NCI-H1092 (cell line): ENCODE data around the gene MRM2.

ENCODE experiments used
- DNase-seq: peaks from one replicate; lab custom pipeline; 2025; lab: John Stamatoyannopoulos, UW

Gene MRM2

DNA sequence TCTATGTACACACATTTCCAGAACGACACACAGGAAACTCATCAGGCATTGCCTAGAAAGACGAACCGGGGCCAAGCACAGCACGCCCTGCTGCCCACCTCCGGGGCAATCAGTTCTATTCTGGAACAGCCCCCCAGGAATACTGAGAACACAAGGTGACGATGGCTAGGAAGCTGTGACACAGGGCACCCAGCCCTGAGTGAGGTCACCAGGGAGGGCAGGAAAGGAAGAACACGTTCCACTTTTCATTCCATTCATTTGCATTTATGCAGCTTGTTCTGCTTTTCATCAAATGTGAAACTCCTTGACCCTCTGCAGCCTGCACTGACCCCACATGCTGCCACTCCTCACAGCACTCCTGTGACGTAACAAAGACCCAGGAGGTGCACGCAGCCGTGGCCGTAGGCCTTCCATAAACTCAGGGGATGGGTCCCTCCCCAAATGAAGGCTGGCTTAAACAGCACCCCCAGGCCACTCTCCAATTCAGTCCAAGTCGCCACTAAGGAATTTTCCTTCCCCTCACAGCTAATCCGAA is 38.2 kb downstream of the MRM2 start:
- no peak for DNase-seq

GRCh38 chr7:2202901-2203765 is 38.9 kb downstream of the MRM2 start:
- DNase-seq = no peak

GRCh38 chr7:2202361-2202761 is 39.6 kb downstream of the MRM2 start:
- DNase-seq = no peak

- DNase-seq = no peak
Measured at GRCh38 chr7:2201686-2202360, 40.2 kb downstream of the MRM2 start.

DNA sequence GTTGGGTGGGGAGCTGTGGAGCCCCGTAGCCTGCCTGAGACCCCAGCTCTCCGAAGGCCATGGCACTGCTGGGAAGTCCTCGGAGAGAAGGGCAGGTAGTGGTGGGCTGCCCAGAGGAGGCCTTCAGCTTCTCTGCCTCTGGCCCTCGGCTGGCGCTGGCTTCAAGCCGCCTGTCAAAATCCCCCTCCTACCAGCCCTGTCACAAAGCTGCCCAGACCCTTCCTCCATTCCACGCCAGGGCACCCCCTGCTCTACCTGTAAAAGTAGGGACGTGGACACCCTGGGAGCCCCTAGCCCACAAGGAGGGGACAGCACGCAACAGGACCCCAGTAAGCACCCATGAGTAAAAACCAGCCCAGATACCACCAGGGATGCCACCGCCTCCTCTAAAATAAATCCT is 40.9 kb downstream of the MRM2 start:
- DNase-seq = no peak

DNA sequence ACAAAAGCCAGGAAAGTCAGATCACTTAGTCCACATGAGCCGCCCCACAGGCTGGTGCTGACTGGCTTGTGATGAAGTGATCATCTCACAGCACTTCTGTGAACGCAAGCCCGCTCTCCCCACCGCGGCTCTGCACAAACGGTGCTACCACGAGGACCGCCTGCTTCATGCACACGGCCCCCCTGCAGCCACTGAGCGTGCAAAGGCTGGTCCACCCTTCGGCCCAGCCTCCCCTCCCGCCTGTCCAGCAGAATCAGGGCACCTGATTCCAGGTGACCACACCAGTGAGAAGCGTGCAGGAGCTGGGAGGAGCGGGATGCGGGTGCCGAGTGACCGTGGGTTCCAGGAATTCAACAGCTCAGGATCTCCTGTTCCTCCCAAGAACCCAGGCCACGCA is 41.4 kb downstream of the MRM2 start:
- DNase-seq = no peak

DNA sequence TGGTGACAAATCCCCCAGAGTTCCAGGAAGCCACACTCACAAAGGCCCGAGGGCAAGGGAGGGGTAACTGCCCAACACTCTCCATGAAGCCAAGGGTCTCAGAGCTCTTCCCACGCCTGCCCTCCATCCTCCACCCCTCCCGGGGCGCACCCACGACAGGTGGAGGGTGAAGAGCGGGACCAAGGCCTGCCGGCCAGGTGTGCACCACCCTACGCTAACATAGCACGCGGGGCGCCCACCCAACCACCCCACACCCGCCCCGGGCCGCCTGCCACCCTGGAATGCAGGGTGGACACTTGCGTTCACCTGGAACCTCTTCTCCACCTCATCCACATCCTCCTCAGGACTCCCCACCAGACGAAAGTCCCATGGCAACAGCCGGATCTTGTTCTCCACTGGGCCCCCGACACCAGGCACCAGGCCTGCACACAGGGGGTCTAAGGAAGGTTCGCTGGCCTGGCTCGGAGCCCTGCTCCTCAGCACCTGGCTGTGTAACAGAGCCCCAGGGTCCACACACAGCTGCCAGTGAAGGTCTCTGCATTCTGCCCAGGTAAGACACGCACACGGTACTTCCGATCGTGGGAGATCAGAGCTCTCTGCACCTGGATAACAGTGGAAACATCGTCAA is 41.9 kb downstream of the MRM2 start:
- DNase-seq = no peak

- DNase-seq = no peak
Measured at GRCh38 chr7:2199528-2199927, 42.5 kb downstream of the MRM2 start.

DNA sequence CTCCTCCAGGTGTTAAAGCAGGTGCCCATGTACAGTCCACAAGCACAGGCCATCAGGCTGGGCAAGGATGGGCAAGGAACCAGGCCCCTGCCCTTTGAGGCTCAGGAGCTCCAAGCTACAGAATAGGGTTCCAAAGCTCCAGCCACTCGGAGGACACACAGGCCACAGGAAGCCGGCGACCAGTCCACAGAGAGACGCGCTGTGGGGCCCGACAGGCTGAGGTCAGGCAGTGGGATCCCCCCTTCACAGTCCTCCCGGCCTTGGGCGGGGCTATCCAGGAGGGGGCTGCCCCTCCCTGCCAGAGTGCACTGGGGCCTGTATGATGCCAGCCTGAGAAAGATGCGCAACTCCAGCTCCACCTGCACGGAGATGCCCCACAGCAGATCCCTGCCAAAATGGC is 43.2 kb downstream of the MRM2 start:
- DNase-seq = no peak

- peak; percentile 76 for DNase-seq
Measured at GRCh38 chr7:2198206-2198605, 43.8 kb downstream of the MRM2 start.

GRCh38 chr7:2197436-2198155 is 44.4 kb downstream of the MRM2 start:
- no peak for DNase-seq

DNA sequence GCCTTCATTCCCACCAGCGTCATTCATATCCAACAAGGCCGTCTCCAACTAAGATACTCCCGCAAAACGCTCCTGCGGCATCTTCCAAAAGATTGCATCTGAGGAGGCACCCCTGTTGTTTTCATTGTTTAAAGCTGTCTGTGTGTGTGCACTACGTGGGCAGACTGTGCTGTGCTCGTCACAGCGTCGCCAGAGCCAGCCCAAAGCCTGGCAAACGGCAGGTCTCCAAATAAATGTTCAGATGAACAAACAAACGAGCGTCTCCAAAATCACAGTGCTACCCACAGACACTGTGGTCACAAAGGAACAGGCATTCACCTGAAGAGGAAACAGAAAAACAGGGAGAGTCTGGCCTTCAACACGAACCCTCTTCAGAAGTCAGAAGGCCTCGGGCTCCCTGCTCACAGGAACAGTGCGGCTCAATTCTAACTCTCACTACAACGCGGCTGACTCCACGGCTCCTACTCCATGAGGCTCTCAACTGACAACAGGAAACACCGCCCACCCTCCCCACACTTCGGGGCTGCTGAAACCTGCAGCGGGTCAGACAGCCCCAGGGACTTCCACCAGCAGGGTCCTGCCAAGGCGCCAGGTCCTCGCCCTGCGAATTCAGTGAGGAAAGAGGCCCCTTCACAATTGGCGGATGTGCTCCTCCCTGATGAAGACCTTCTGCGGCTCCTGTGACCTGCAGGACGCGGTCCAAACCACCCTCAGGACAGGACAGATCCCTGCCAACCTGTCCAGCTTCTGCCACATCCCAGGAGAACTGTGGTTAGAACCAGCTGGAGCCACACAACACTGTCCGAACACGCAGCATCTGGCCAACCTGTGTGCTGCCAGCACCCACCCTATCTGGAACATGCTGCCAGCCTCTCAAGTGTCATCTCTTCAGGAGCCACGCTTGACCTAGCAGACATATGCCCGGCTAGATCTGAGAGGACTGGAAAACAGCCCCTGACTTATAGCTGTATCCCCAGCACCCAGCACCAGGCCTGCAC is 45.3 kb downstream of the MRM2 start:
- peak; percentile 43 for DNase-seq

- peak; percentile 36 for DNase-seq
Measured at GRCh38 chr7:2195400-2196246, 46.4 kb downstream of the MRM2 start.

DNA sequence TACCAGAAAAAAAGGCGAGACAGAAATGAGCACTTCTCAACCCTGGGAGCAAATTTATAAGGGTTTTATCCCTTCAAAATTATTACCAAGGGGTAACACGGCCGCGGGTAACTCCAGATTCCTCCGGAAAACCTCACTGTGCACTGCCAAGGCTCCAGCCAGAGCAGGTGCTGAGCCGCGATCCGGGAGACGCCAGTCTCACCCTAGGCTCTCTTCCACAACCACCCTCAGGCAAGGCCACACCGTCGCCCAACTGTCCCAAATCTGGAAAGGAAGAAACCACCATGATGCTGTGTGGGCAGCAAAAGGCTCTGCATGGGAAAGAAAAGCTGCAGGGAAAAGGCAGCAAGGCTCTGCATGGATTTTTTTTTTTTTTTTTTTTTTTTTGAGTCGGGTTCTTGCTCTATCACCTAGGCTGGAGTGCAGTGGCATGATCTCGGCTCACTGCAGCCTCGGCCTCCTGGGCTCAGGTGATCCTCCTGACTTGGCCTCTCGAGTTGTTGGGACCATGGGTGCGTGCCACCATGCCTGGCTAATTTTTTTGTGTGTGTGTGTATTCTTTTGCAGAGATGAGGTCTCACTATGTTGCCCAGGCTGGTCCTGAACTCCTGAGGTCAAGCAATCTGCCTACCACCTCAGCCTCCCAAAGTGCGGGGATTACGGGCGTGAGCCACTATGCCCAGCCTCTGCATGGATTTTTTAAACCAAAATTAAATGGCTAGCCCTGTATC is 48.3 kb downstream of the MRM2 start:
- DNase-seq = no peak

GRCh38 chr7:2192831-2193534 is 49.0 kb downstream of the MRM2 start:
- DNase-seq = peak; percentile 36

- DNase-seq = no peak
Measured at GRCh38 chr7:2191016-2191415, 51.0 kb downstream of the MRM2 start.

DNA sequence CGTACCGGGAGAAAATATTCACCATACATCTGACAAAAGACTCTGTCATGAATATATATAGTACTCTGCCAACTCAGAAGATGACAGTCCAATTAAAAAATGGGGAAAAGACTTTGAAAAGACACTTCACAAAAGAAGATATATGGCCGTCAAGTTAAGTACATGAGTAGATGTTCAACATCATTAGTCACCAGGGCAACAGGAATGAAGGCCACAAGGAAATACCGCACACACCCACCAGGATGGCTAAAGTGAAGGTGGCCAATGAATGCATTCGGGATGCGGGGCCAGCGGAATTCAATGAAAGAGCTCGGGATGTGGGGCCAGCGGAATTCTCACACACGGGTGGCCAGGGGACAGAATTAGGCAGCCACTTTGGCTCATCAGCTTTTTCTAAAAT is 51.5 kb downstream of the MRM2 start:
- no peak for DNase-seq

DNA sequence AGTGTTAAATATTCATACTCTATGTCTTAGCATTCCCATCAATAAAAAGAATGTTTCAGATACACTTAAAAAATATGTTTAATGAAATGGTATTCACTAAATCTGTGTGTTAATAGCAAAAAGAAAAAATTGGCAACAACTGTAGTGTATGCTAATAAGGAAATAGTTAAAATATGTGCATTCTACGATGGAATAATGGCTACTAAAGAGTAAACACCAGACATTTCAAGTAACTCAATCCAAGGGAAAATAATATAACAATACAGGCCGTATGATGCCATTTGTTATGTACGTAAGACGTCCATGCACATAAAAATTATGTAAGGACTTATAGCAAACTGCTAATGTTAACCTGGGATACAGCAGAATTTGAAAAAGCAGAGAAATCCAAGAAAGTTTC is 55.8 kb downstream of the MRM2 start:
- no peak for DNase-seq

DNA sequence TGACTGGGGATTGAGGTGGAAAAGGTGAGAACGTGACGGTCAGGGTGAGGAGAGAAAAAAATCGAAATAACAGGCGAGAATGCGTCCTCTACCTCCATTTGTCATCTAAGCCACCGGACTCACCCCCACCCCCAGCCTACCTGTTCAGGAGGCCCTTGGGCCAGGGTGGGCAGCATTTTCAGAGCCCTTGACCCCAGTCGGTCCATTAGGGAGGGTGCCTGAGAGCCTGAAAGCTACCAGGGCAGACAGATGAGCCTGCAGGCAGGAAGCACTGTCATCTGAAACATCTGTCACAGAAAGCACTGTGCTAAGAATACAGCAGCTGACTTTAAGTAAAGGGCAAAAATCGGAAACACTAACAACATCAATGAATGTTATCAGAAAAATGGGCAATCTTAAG is 56.3 kb downstream of the MRM2 start:
- DNase-seq = no peak
